Stimulated activated effector memory CD8-positive, alpha-beta T cell treated with anti-CD3 and anti-CD28 coated beads, Interleukin-12 subunit alpha, Interleukin-12 subunit beta, amount 100 ng/mL, for 72 hours (primary cell): ENCODE measurements around the gene CSF1.
A peak's percentile ranks its signal among the peaks of the same experiment; 100 is the strongest.

ENCODE experiments used
- ATAC-seq: fragments of 150-1000 bp; cut with Tn5 transposase; 2 replicates; pipeline ENCODE4 v1.10.0; 2021
- DNase-seq, 2 donors: peaks; one replicate each; pipeline ENCODE4 v3.0.0; 2021 to 2022; ENCODE audit warnings: low spot score in 2 of 2
- H3K27ac Mint-ChIP-seq: one replicate; pipeline ENCODE4 v1.8.0; 2022; ENCODE audit warnings: mild to moderate bottlenecking, mixed read lengths
- H3K36me3 Mint-ChIP-seq: one replicate; pipeline ENCODE4 v1.8.0; 2022; ENCODE audit warnings: mild to moderate bottlenecking, mixed read lengths
- H3K4me1 Mint-ChIP-seq: one replicate; pipeline ENCODE4 v1.8.0; 2022; ENCODE audit warnings: mixed read lengths
- H3K4me3 Mint-ChIP-seq: one replicate; pipeline ENCODE4 v1.8.0; 2022; ENCODE audit warnings: mild to moderate bottlenecking, mixed read lengths
- H3K9me3 Mint-ChIP-seq: one replicate; pipeline ENCODE4 v1.8.0; 2022; ENCODE audit warnings: mixed read lengths

CSF1 gene

GRCh38 chr1:109930252-109930993 is 19.8 kb downstream of the CSF1 start:
- ATAC-seq (no peak), DNase-seq (no peak)
- peaks cover 100% of the 10 kb centered on the region for H3K36me3 Mint-ChIP-seq
- H3K9me3 Mint-ChIP-seq = no peaks in the 10 kb centered on the region
- H3K27ac Mint-ChIP-seq = peak overlapping the region; percentile 85
- H3K4me1 Mint-ChIP-seq = peaks cover 23% of the 10 kb centered on the region
- H3K4me3 Mint-ChIP-seq = no peak overlapping the region

DNA sequence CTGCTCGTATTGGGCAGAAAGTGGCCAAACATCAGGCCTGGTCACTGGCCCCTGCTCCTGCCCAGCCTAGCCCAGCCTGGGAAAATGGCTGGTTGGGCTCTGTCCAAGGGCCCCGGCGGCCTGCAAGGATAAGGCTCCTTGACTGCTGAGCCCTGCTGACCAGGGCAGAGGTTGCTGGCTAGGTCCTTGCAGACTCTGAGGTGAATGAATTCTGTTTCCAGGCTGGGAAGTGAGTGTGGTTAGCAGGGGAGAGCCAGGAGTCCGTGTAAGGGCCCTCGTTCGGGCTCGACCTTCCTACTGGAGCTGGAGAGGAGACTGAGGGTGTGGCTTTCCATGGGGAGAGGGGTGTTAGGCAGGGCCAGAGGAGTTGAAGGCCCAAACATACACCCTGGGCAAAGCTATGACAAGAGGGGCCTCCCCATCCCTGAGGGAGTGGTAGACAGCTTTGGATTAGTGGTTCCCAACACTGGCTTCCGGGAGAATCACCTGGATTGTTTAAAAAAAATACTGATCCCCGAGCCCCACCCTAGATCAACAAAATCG is 20.6 kb downstream of the CSF1 start:
- no peak for ATAC-seq
- DNase-seq = no peak
- H3K4me3 Mint-ChIP-seq = no peak overlapping the region
- no peaks in the 10 kb centered on the region for H3K9me3 Mint-ChIP-seq
- peak overlapping the region; percentile 66 for H3K27ac Mint-ChIP-seq
- peaks cover 93% of the 10 kb centered on the region for H3K36me3 Mint-ChIP-seq
- H3K4me1 Mint-ChIP-seq = peaks cover 16% of the 10 kb centered on the region

DNA sequence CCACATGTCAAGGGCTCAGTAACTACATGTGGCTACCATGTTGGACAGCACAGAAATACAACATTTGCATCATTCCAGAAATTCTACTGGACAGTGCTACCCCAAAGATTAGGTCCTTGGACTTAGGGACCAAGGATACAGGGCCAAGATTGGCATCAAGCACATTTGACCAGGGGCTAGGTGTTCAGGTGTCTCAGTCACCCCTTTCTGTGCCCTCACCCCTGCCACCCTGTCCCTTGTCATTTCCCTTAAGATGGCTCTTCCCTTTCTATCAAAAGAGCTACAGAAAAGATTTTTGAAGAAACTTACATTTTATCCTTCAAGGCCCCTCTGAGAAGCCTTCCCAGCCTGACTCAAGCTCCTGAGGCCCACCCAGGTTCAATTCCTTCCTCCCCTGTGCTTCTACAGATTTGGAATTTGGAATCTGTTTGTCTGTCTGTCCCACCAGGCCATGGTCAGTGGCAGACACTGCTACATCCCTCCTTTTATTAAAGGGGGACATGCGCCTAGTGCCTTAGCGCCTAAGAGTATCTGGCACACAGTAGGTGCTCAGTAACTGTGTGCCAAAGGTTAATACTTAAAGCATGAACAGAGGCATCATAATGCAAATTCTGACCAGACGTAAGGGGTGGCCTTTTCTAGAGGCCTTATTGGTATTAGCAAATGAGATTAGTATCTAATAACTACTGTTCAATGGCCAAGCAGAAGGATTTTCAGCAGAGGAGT is 21.4 kb downstream of the CSF1 start:
- peak overlapping the region; percentile 66 for H3K27ac Mint-ChIP-seq
- H3K9me3 Mint-ChIP-seq = peaks cover 4% of the 10 kb centered on the region
- H3K4me1 Mint-ChIP-seq = peaks cover 16% of the 10 kb centered on the region
- H3K4me3 Mint-ChIP-seq = no peak overlapping the region
- ATAC-seq = no peak
- DNase-seq = no peak
- peaks cover 84% of the 10 kb centered on the region for H3K36me3 Mint-ChIP-seq

DNA sequence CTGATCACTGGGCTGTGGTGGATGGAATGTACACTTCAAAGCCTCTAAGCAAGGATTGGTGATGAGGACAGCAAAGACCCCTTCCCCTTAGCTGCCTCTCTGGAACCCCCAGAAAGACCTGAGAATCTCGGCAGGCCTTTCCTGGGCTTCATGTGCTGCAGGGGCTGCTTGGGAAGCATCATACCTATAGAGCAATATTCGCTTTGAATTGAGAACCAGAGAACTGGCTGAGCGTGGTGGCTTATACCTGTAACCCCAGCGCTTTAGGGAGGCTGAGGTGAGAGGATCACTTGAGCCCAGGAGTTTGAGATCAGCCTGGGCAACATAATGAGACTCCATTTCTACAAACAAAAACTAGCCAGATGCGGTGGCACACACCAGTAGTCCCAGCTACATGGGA is 22.0 kb downstream of the CSF1 start:
- peaks cover 5% of the 10 kb centered on the region for H3K9me3 Mint-ChIP-seq
- H3K36me3 Mint-ChIP-seq = peaks cover 78% of the 10 kb centered on the region
- ATAC-seq (no peak), DNase-seq (no peak)
- H3K4me1 Mint-ChIP-seq = peaks cover 16% of the 10 kb centered on the region
- no peak overlapping the region for H3K4me3 Mint-ChIP-seq
- H3K27ac Mint-ChIP-seq = peak overlapping the region; percentile 65

DNA sequence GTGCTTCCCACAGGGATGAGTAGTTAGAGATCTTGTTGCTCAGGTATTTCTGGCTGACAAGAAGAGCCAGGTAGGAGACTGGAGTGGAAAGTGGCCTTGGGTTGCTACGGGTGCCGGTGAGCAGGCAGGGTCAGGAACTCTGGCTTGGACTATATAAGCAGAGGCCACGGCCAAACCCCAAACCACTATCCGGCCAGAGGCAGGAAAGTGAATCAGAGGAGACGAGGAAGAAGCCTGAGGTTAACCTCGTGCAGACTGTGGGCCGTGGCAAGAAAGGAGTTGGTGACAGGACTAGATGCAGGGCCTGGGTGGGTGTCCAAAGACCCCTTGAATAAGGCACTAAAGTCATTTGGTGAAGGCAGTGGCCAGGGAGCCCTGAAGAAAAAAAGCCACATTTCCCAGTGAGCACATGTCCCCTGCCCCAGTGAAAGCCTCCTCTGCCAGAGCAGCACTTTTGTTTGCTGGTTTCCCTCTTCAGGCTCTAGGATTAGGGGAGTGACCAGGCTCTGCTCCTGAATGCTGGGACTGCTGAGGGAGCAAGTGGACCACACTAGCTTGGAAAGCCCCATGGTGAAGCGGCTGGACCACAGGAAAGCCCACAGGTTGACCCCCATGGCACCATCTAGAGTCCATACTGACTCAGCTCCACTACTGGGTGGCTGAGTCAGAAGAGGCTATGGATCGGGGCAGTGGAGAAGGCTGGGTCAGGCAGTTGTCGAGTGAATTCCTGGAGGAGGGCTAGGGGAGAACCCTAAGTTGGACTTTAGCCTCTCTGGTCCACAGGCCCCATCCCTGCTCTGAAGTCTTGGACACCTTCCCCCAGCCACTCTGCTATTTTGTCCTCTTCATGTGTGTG is 23.4 kb downstream of the CSF1 start:
- Mint-ChIP-seq H3K9me3 (peaks cover 10% of the 10 kb centered on the region), H3K4me3 (peak overlapping the region; percentile 31), H3K4me1 (peaks cover 16% of the 10 kb centered on the region), H3K36me3 (peaks cover 64% of the 10 kb centered on the region), H3K27ac (peak overlapping the region; percentile 65)
- DNase-seq = no peak
- ATAC-seq = peak; percentile 73

DNA sequence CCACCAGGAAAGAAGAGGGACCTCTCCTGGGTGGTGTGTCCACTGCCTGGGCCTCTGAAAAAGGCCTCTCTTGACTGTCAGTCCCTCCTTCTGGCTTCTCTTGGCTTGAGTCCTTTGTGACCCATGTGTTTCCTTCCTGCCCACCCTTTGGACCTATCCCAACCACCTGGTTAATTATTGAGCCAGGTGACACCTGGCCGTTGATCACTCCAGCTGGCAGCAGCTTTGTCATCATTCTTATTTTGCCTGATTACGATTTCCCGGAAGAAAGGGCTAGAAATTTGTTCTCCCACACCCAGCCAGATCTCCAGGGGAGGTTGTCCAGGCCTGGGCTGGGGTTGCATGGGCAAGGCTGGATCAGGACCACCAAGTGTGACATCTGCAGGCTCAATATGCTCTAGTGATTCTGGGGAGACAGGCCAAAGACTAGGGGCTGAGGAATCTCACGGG is 24.8 kb downstream of the CSF1 start:
- Mint-ChIP-seq H3K4me3 (no peak overlapping the region), H3K36me3 (peaks cover 50% of the 10 kb centered on the region), H3K27ac (no peak overlapping the region), H3K9me3 (peaks cover 12% of the 10 kb centered on the region), H3K4me1 (peaks cover 16% of the 10 kb centered on the region)
- ATAC-seq = no peak
- no peak for DNase-seq

- peaks cover 12% of the 10 kb centered on the region for H3K9me3 Mint-ChIP-seq
- DNase-seq (no peak), ATAC-seq (no peak)
- no peak overlapping the region for H3K4me3 Mint-ChIP-seq
- H3K4me1 Mint-ChIP-seq = peaks cover 16% of the 10 kb centered on the region
- H3K27ac Mint-ChIP-seq = no peak overlapping the region
- H3K36me3 Mint-ChIP-seq = peaks cover 28% of the 10 kb centered on the region
Observed at GRCh38 chr1:109937738-109938137, 27.1 kb downstream of the CSF1 start.

- no peak for ATAC-seq
- no peak overlapping the region for H3K4me3 Mint-ChIP-seq
Observed at GRCh38 chr1:109938556-109938955, 27.9 kb downstream of the CSF1 start.

GRCh38 chr1:109942434-109942833 is 31.8 kb downstream of the CSF1 start:
- ATAC-seq (no peak), DNase-seq (no peak)
- H3K9me3 Mint-ChIP-seq = peaks cover 8% of the 10 kb centered on the region
- H3K27ac Mint-ChIP-seq = no peak overlapping the region
- H3K4me1 Mint-ChIP-seq = peaks cover 6% of the 10 kb centered on the region
- H3K36me3 Mint-ChIP-seq = no peaks in the 10 kb centered on the region
- no peak overlapping the region for H3K4me3 Mint-ChIP-seq

More at GRCh38 chr1:109938556-109938955, 27.9 kb downstream of the CSF1 start:
- Mint-ChIP-seq H3K9me3 (peaks cover 12% of the 10 kb centered on the region), H3K27ac (no peak overlapping the region), H3K4me1 (peaks cover 11% of the 10 kb centered on the region), H3K36me3 (peaks cover 20% of the 10 kb centered on the region)
- DNase-seq = no peak

- DNase-seq (peak in 1 of 2 donors; percentile 28), ATAC-seq (no peak)
- H3K36me3 Mint-ChIP-seq = no peaks in the 10 kb centered on the region
- no peak overlapping the region for H3K4me3 Mint-ChIP-seq
- H3K9me3 Mint-ChIP-seq = peaks cover under 1% of the 10 kb centered on the region
- peaks cover 13% of the 10 kb centered on the region for H3K4me1 Mint-ChIP-seq
- no peak overlapping the region for H3K27ac Mint-ChIP-seq
Observed at GRCh38 chr1:109944541-109944940, 33.9 kb downstream of the CSF1 start.

GRCh38 chr1:109946511-109946910 is 35.9 kb downstream of the CSF1 start:
- no peak for ATAC-seq
- H3K27ac Mint-ChIP-seq = no peak overlapping the region

GRCh38 chr1:109947582-109948284 is 37.1 kb downstream of the CSF1 start:
- ATAC-seq = no peak
- DNase-seq = peak in 1 of 2 donors; percentile 35
- no peak overlapping the region for H3K27ac Mint-ChIP-seq
- no peaks in the 10 kb centered on the region for H3K36me3 Mint-ChIP-seq
- H3K9me3 Mint-ChIP-seq = no peaks in the 10 kb centered on the region
- H3K4me3 Mint-ChIP-seq = no peak overlapping the region
- peaks cover 13% of the 10 kb centered on the region for H3K4me1 Mint-ChIP-seq

More at GRCh38 chr1:109946511-109946910, 35.9 kb downstream of the CSF1 start:
- Mint-ChIP-seq H3K36me3 (no peaks in the 10 kb centered on the region), H3K9me3 (no peaks in the 10 kb centered on the region), H3K4me1 (peaks cover 13% of the 10 kb centered on the region), H3K4me3 (no peak overlapping the region)
- peak in 1 of 2 donors; percentile 44 for DNase-seq

DNA sequence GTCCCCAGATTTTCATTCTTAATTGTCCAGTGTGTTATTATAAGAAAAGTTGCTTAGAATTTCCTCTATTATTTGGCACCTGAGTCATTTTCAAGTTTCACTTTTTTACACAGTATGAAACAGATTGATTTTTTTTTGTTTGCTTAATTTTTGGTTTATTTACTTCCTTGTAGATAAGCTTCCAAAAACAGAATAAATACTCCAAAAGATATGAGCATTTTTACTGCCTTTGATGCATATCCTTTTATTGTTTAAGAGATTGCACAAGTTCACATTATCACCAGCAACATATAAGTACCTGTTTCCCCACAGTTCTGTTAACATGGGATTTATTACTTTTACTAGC is 37.6 kb downstream of the CSF1 start:
- peaks cover 13% of the 10 kb centered on the region for H3K4me1 Mint-ChIP-seq

DNA sequence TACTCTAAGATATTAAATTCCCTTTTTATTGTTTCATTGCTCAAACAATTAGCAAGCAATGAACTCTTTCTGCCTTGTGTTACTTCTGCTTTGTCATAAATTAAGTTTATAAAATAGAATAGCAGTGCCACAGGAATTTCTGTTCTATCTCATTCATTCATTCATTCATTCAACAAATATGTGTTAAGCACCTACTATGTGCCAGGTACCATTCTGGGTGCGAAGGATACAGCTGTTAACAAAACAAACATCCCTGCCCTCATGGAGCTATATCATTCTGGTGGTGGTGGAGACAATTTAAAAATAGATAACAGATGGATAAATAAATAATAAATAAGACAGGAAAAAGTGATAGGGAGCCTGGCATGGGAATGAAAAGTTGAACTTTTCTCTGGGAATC is 39.4 kb downstream of the CSF1 start:
- Mint-ChIP-seq H3K4me3 (no peak overlapping the region), H3K9me3 (no peaks in the 10 kb centered on the region), H3K36me3 (no peaks in the 10 kb centered on the region), H3K4me1 (peaks cover 7% of the 10 kb centered on the region), H3K27ac (no peak overlapping the region)
- no peak for DNase-seq
- ATAC-seq = no peak

More for the DNA sequence above, 37.6 kb downstream of the CSF1 start:
- no peak overlapping the region for H3K27ac Mint-ChIP-seq
- H3K36me3 Mint-ChIP-seq = no peaks in the 10 kb centered on the region
- ATAC-seq (no peak), DNase-seq (no peak)
- H3K9me3 Mint-ChIP-seq = no peaks in the 10 kb centered on the region
- H3K4me3 Mint-ChIP-seq = no peak overlapping the region
